ENCODE data around the gene CFAP74.
"Not testable (repeated sequence)": the region's sequence is repeated elsewhere in the genome, so short reads cannot be mapped to it uniquely, and the experiment has no call there.

Gene CFAP74

GRCh38 chr1:1996207-1996651, 7.4 kb downstream of the CFAP74 start:
- no peaks in the 10 kb centered on the region for H3K9me3 ChIP-seq (ENCODE audit: control insufficient read depth, insufficient read depth, low read length)
- H3K4me1 ChIP-seq (ENCODE audit: insufficient read depth, low read length): no peaks in the 10 kb centered on the region
- H3K9ac ChIP-seq (ENCODE audit: low read depth, low read length): no peak overlapping the region
- H3K36me3 ChIP-seq (ENCODE audit: insufficient read depth, low read length): no peaks in the 10 kb centered on the region

- H3K4me1 ChIP-seq (ENCODE audit: insufficient read depth, low read length): 0 out of 2 replicates have a peak, but pooled peaks cover 4% of the 10 kb centered on the region
- no peak overlapping the region for H3K9ac ChIP-seq (ENCODE audit: low read depth, low read length)
- H3K36me3 ChIP-seq (ENCODE audit: insufficient read depth, low read length): no peaks in the 10 kb centered on the region
Measured at GRCh38 chr1:1994536-1994935, 9.1 kb downstream of the CFAP74 start.

GRCh38 chr1:1990222-1990621, 13.4 kb downstream of the CFAP74 start:
- H3K9ac ChIP-seq (ENCODE audit: low read depth, low read length): no peak overlapping the region
- H3K36me3 ChIP-seq (ENCODE audit: insufficient read depth, low read length): no peaks in the 10 kb centered on the region
- no peaks in the 10 kb centered on the region for H3K9me3 ChIP-seq (ENCODE audit: control insufficient read depth, insufficient read depth, low read length)
- peaks cover 7% of the 10 kb centered on the region; the same call in 1 of the 2 replicates for H3K4me1 ChIP-seq (ENCODE audit: insufficient read depth, low read length)

More at GRCh38 chr1:1994536-1994935, 9.1 kb downstream of the CFAP74 start:
- H3K9me3 ChIP-seq (ENCODE audit: control insufficient read depth, insufficient read depth, low read length): no peaks in the 10 kb centered on the region

GRCh38 chr1:1989789-1990188, 13.8 kb downstream of the CFAP74 start:
- Histone ChIP-seq H3K9me3 (ENCODE audit: control insufficient read depth, insufficient read depth, low read length) (no peaks in the 10 kb centered on the region), H3K9ac (ENCODE audit: low read depth, low read length) (no peak overlapping the region), H3K36me3 (ENCODE audit: insufficient read depth, low read length) (no peaks in the 10 kb centered on the region), H3K4me1 (ENCODE audit: insufficient read depth, low read length) (peaks cover 7% of the 10 kb centered on the region; the same call in 1 of the 2 replicates)

GRCh38 chr1:1989102-1989542, 14.5 kb downstream of the CFAP74 start:
- H3K9ac ChIP-seq (ENCODE audit: low read depth, low read length): no peak overlapping the region
- no peaks in the 10 kb centered on the region for H3K36me3 ChIP-seq (ENCODE audit: insufficient read depth, low read length)
- H3K4me1 ChIP-seq (ENCODE audit: insufficient read depth, low read length): peaks cover 7% of the 10 kb centered on the region; the same call in 1 of the 2 replicates
- no peaks in the 10 kb centered on the region for H3K9me3 ChIP-seq (ENCODE audit: control insufficient read depth, insufficient read depth, low read length)

- Histone ChIP-seq H3K36me3 (ENCODE audit: insufficient read depth, low read length) (no peaks in the 10 kb centered on the region), H3K4me1 (ENCODE audit: insufficient read depth, low read length) (peaks cover 7% of the 10 kb centered on the region; the same call in 1 of the 2 replicates), H3K9ac (ENCODE audit: low read depth, low read length) (no peak overlapping the region), H3K9me3 (ENCODE audit: control insufficient read depth, insufficient read depth, low read length) (no peaks in the 10 kb centered on the region)
Measured at GRCh38 chr1:1988061-1988945, 15.3 kb downstream of the CFAP74 start.

- H3K36me3 ChIP-seq (ENCODE audit: insufficient read depth, low read length): no peaks in the 10 kb centered on the region
- H3K9me3 ChIP-seq (ENCODE audit: control insufficient read depth, insufficient read depth, low read length): no peaks in the 10 kb centered on the region
- H3K4me1 ChIP-seq (ENCODE audit: insufficient read depth, low read length): peaks cover 7% of the 10 kb centered on the region; the same call in 1 of the 2 replicates
- no peak overlapping the region for H3K9ac ChIP-seq (ENCODE audit: low read depth, low read length)
Measured at GRCh38 chr1:1987142-1987510, 16.5 kb downstream of the CFAP74 start.

- Histone ChIP-seq H3K36me3 (ENCODE audit: insufficient read depth, low read length) (no peaks in the 10 kb centered on the region), H3K9me3 (ENCODE audit: control insufficient read depth, insufficient read depth, low read length) (no peaks in the 10 kb centered on the region), H3K4me1 (ENCODE audit: insufficient read depth, low read length) (peaks cover 7% of the 10 kb centered on the region; the same call in 1 of the 2 replicates), H3K9ac (ENCODE audit: low read depth, low read length) (no peak overlapping the region)
Measured at GRCh38 chr1:1986451-1987141, 17.0 kb downstream of the CFAP74 start.

- H3K4me1 ChIP-seq (ENCODE audit: insufficient read depth, low read length): peaks cover 5% of the 10 kb centered on the region; the same call in 1 of the 2 replicates
- H3K9me3 ChIP-seq (ENCODE audit: control insufficient read depth, insufficient read depth, low read length): no peaks in the 10 kb centered on the region
- H3K9ac ChIP-seq (ENCODE audit: low read depth, low read length): no peak overlapping the region
- H3K36me3 ChIP-seq (ENCODE audit: insufficient read depth, low read length): no peaks in the 10 kb centered on the region
Measured at GRCh38 chr1:1985375-1986050, 18.1 kb downstream of the CFAP74 start.

GRCh38 chr1:1984560-1985070, 19.0 kb downstream of the CFAP74 start:
- no peaks in the 10 kb centered on the region for H3K36me3 ChIP-seq (ENCODE audit: insufficient read depth, low read length)
- no peaks in the 10 kb centered on the region for H3K9me3 ChIP-seq (ENCODE audit: control insufficient read depth, insufficient read depth, low read length)
- H3K4me1 ChIP-seq (ENCODE audit: insufficient read depth, low read length): peaks cover 3% of the 10 kb centered on the region; the same call in 1 of the 2 replicates
- H3K9ac ChIP-seq (ENCODE audit: low read depth, low read length): no peak overlapping the region

- H3K9me3 ChIP-seq (ENCODE audit: control insufficient read depth, insufficient read depth, low read length): no peaks in the 10 kb centered on the region
- peaks cover 3% of the 10 kb centered on the region; the same call in 1 of the 2 replicates for H3K4me1 ChIP-seq (ENCODE audit: insufficient read depth, low read length)
- no peak overlapping the region for H3K9ac ChIP-seq (ENCODE audit: low read depth, low read length)
- H3K36me3 ChIP-seq (ENCODE audit: insufficient read depth, low read length): no peaks in the 10 kb centered on the region
Measured at GRCh38 chr1:1982379-1983232, 21.0 kb downstream of the CFAP74 start.

- not testable (repeated sequence) for H3K9me3 ChIP-seq (ENCODE audit: control insufficient read depth, insufficient read depth, low read length); H3K36me3 ChIP-seq (ENCODE audit: insufficient read depth, low read length); H3K9ac ChIP-seq (ENCODE audit: low read depth, low read length); H3K4me1 ChIP-seq (ENCODE audit: insufficient read depth, low read length)
Measured at GRCh38 chr1:1981631-1982327, 21.8 kb downstream of the CFAP74 start.

GRCh38 chr1:1981142-1981500, 22.5 kb downstream of the CFAP74 start:
- H3K36me3 ChIP-seq (ENCODE audit: insufficient read depth, low read length): no peaks in the 10 kb centered on the region
- no peak overlapping the region for H3K9ac ChIP-seq (ENCODE audit: low read depth, low read length)
- H3K9me3 ChIP-seq (ENCODE audit: control insufficient read depth, insufficient read depth, low read length): no peaks in the 10 kb centered on the region
- H3K4me1 ChIP-seq (ENCODE audit: insufficient read depth, low read length): no peaks in the 10 kb centered on the region

All from ES-I3 (cell line).